Breast epithelium (tissue), 3 donors: ENCODE results near the gene NOL4L.

Experiments
- POLR2A ChIP-seq: fragments of 450-650 bp; IDR thresholded peaks from one replicate; pipeline ENCODE4 v1.6.1; 2016; ENCODE audit warnings: antibody characterized with exemption, mild to moderate bottlenecking, moderate library complexity
- TF ChIP-seq, protein P1 (sequence below), 3 donors: fragments of 450-650 bp; IDR thresholded peaks; one replicate each; pipeline ENCODE4 v1.5.1; 2016 to 2017; ENCODE audit warnings: antibody characterized with exemption in 3 of 3, mild to moderate bottlenecking in 3 of 3, moderate library complexity in 3 of 3

DNA sequence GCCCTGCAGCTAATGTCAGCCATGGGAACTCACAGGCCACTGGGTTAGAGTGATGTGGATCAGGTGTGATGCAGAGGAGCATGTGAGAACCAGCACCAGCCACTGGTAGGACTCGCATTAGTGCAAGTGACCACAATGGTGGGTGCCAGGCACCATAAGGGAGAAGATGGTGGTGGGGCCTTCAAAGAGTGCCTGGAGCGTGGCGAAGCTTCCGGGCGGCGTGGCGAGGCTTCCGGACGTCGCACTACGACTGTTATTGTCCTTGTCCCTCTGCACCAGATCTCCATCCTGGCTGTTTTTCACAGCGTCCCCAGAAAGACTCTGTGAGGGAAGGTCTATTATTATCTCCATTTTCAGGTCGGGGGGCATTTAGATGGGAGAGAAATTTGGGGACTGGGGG is 44.7 kb upstream of the NOL4L start:
- TF ChIP-seq POLR2A = no peak
- TF ChIP-seq, protein P1, sequence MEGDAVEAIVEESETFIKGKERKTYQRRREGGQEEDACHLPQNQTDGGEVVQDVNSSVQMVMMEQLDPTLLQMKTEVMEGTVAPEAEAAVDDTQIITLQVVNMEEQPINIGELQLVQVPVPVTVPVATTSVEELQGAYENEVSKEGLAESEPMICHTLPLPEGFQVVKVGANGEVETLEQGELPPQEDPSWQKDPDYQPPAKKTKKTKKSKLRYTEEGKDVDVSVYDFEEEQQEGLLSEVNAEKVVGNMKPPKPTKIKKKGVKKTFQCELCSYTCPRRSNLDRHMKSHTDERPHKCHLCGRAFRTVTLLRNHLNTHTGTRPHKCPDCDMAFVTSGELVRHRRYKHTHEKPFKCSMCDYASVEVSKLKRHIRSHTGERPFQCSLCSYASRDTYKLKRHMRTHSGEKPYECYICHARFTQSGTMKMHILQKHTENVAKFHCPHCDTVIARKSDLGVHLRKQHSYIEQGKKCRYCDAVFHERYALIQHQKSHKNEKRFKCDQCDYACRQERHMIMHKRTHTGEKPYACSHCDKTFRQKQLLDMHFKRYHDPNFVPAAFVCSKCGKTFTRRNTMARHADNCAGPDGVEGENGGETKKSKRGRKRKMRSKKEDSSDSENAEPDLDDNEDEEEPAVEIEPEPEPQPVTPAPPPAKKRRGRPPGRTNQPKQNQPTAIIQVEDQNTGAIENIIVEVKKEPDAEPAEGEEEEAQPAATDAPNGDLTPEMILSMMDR (IDR thresholded peaks at IDR 0.05) = no peak
